A549 treated with DMSO at 1 μM for 4 hours (cell line): Measurements from ENCODE around the gene TMEM163. TPM values are rescaled to one million over a fixed set of nuclear protein-coding genes. Genes with fewer than 3 reads are reported as not detected.

Experiments
- total RNA-seq: library from RNA; stranded (reverse); fragments of 200-300 nt; extraction: Qiagen RNA extraction; gene quantifications from 5 replicates; pipeline ENCODE4 v1.2.3, GENCODE V29; 2022; ENCODE audit warnings: low read depth

The TMEM163 gene
- 0.08 to 0.15 TPM (median 0.12 TPM) in 4 of 5 replicates, not detected in the other for total RNA-seq

GRCh38 chr2:134718817-134719814 is at the start of gene TMEM163:
Gene TMEM163 (minus strand): TSS chr2:134719000.

Other genes starting within 250 kb of the TMEM163 start
- not detected in 5 replicates for gene ACMSD, start 119.6 kb upstream of the TMEM163 start, total RNA-seq
- gene CCNT2, start 199.8 kb upstream of the TMEM163 start, total RNA-seq = 7.8 to 12.3 TPM (median 11.9 TPM) in 5 replicates